IMR-90 (cell line): ENCODE data around the gene MKS1. TPM values are rescaled to one million over a fixed set of nuclear protein-coding genes. Genes with fewer than 3 reads are reported as not detected.

ENCODE experiments used
- ATAC-seq: fragments of 200-7000 bp; cut with Tn5 transposase; 2 replicates; pipeline ENCODE4 v1.9.1; 2020; ENCODE audit warnings: low read depth, mild to moderate bottlenecking, moderate library complexity
- BruUV-seq: library from RNA; stranded (reverse); fragments of 400-500 nt; replicated peaks from 2 replicates; lab custom pipeline; 2021; lab: Mats Ljungman, UMichigan
- CTCF ChIA-PET: fragments of 300-600 bp; formaldehyde crosslinking; extraction: SDS; loops from one replicate; lab custom pipeline; 2021; ENCODE audit warnings: antibody characterized with exemption; lab: Yijun Ruan, JAX
- POLR2A ChIA-PET: fragments of 300-600 bp; sonication (Branson Sonifier 250); formaldehyde crosslinking; loops from one replicate; lab custom pipeline; 2022; ENCODE audit warnings: antibody characterized with exemption; ENCODE audit not compliant: unreplicated experiment; lab: Charles Lee
- DNase-seq: peaks from one replicate; pipeline ENCODE4 v3.0.0; 2013
- H2AFZ ChIP-seq: replicated peaks from 2 replicates; pipeline ENCODE3; 2013; ENCODE audit warnings: low read length, mild to moderate bottlenecking; ENCODE audit not compliant: poor library complexity
- H2AK5ac ChIP-seq: 2 replicates; pipeline ENCODE4 v1.6.1; 2013; ENCODE audit warnings: low read depth, low read length, inconsistent platforms
- H2AK9ac ChIP-seq: replicated peaks from 2 replicates; pipeline ENCODE3; 2013; ENCODE audit warnings: mild to moderate bottlenecking, low read depth, low read length, moderate library complexity; ENCODE audit not compliant: poor library complexity
- H2BK120ac ChIP-seq: 2 replicates; pipeline ENCODE4 v1.6.1; 2013; ENCODE audit warnings: low read depth, low read length, inconsistent platforms
- H2BK15ac ChIP-seq: 3 replicates; pipeline ENCODE4 v1.6.1; 2013; ENCODE audit warnings: low read depth, low read length, inconsistent platforms
- H2BK20ac ChIP-seq: 2 replicates; pipeline ENCODE4 v1.6.1; 2013; ENCODE audit warnings: low read depth, mild to moderate bottlenecking, inconsistent platforms, low read length, moderate library complexity
- H2BK5ac ChIP-seq: 2 replicates; pipeline ENCODE4 v1.6.1; 2013; ENCODE audit warnings: mild to moderate bottlenecking, low read depth, low read length, inconsistent platforms; ENCODE audit not compliant: poor library complexity, severe bottlenecking
- H3K14ac ChIP-seq: replicated peaks from 2 replicates; pipeline ENCODE4 v1.6.1; 2013; ENCODE audit warnings: low read depth, low read length, inconsistent platforms
- H3K18ac ChIP-seq: 2 replicates; pipeline ENCODE4 v1.6.1; 2013; ENCODE audit warnings: low read depth, low read length, control low read depth
- H3K23ac ChIP-seq: 2 replicates; pipeline ENCODE4 v1.6.1; 2013; ENCODE audit warnings: low read depth, low read length, inconsistent platforms
- H3K27ac ChIP-seq: 2 replicates; pipeline ENCODE4 v1.5.1; 2013; ENCODE audit warnings: mild to moderate bottlenecking, control low read depth, low read length; ENCODE audit not compliant: insufficient read depth
- H3K27me3 ChIP-seq: 2 replicates; pipeline ENCODE4 v1.6.1; 2013; ENCODE audit warnings: low read length; ENCODE audit not compliant: control insufficient read depth, insufficient read depth
- H3K36me3 ChIP-seq: 2 replicates; pipeline ENCODE4 v1.6.1; 2013; ENCODE audit warnings: low read length, mixed read lengths; ENCODE audit not compliant: control insufficient read depth, insufficient read depth
- H3K4ac ChIP-seq: 2 replicates; pipeline ENCODE4 v1.6.1; 2013; ENCODE audit warnings: low read depth, low read length, inconsistent platforms
- H3K4me1 ChIP-seq: 2 replicates; pipeline ENCODE4 v1.6.1; 2013; ENCODE audit warnings: low read length, mixed read lengths; ENCODE audit not compliant: control insufficient read depth, insufficient read depth
- H3K4me2 ChIP-seq: 2 replicates; pipeline ENCODE4 v1.6.1; 2013; ENCODE audit warnings: low read depth, mild to moderate bottlenecking, control low read depth, low read length, moderate library complexity
- H3K4me3 ChIP-seq: 2 replicates; pipeline ENCODE4 v1.5.1; 2013; ENCODE audit warnings: low read depth, mild to moderate bottlenecking, control low read depth, low read length, moderate library complexity; ENCODE audit not compliant: insufficient read depth
- H3K56ac ChIP-seq: 2 replicates; pipeline ENCODE4 v1.6.1; 2013; ENCODE audit warnings: low read length, inconsistent platforms; ENCODE audit not compliant: insufficient read depth; ENCODE audit errors: extremely low read depth
- H3K79me1 ChIP-seq, 2 experiments: 2 replicates each; pipeline ENCODE4 v1.6.1; 2013; ENCODE audit warnings: low read length in 2 of 2, inconsistent platforms in 1 of 2, low read depth in 1 of 2
- H3K9ac ChIP-seq: 2 replicates; pipeline ENCODE4 v1.6.1; 2013; ENCODE audit warnings: low read depth, low read length, control low read depth
- H3K9me1 ChIP-seq: 2 replicates; pipeline ENCODE4 v1.6.1; 2013; ENCODE audit warnings: low read length, inconsistent platforms; ENCODE audit not compliant: insufficient read depth
- H3K9me3 ChIP-seq: 2 replicates; pipeline ENCODE4 v1.6.1; 2013; ENCODE audit warnings: low read length; ENCODE audit not compliant: control insufficient read depth, insufficient read depth
- H4K20me1 ChIP-seq: 2 replicates; pipeline ENCODE4 v1.6.1; 2013; ENCODE audit warnings: low read length, inconsistent platforms; ENCODE audit not compliant: insufficient read depth
- H4K5ac ChIP-seq: 2 replicates; pipeline ENCODE4 v1.6.1; 2013; ENCODE audit warnings: mild to moderate bottlenecking, low read depth, low read length, control low read depth
- H4K8ac ChIP-seq, 2 experiments: 2 replicates each; pipeline ENCODE4 v1.6.1; 2013; ENCODE audit warnings: low read depth in 2 of 2, low read length in 2 of 2, control low read depth in 1 of 2, inconsistent platforms in 1 of 2
- H4K91ac ChIP-seq: 2 replicates; pipeline ENCODE4 v1.6.1; 2013; ENCODE audit warnings: low read depth, low read length, inconsistent platforms; ENCODE audit not compliant: insufficient read depth
- BHLHE40 ChIP-seq: fragments of 150-350 bp; IDR thresholded peaks from 2 replicates; pipeline ENCODE4 v1.6.1; 2016; ENCODE audit warnings: mild to moderate bottlenecking, low read depth, low read length
- CHD1 ChIP-seq: IDR thresholded peaks from 2 replicates; pipeline ENCODE4 v1.6.1; 2012; ENCODE audit warnings: low read depth, low read length, improper control_type of control experiment
- FOS ChIP-seq: fragments of 150-350 bp; IDR thresholded peaks from 2 replicates; pipeline ENCODE4 v1.6.1; 2016; ENCODE audit warnings: low read depth, low read length
- MAFK ChIP-seq: IDR thresholded peaks from 2 replicates; pipeline ENCODE4 v1.6.1; 2012; ENCODE audit warnings: low read depth, low read length, improper control_type of control experiment
- NFE2L2 ChIP-seq: fragments of 150-350 bp; IDR thresholded peaks from 2 replicates; pipeline ENCODE4 v1.6.1; 2016; ENCODE audit warnings: low read depth, mild to moderate bottlenecking, low read length
- POLR2A ChIP-seq: IDR thresholded peaks from 2 replicates; pipeline ENCODE4 v1.6.1; 2012; ENCODE audit warnings: mild to moderate bottlenecking, low read depth, low read length
- RAD21 ChIP-seq: IDR thresholded peaks from 2 replicates; pipeline ENCODE4 v1.6.1; 2012; ENCODE audit warnings: low read length, improper control_type of control experiment
- RCOR1 ChIP-seq: IDR thresholded peaks from 2 replicates; pipeline ENCODE4 v1.6.1; 2012; ENCODE audit warnings: mild to moderate bottlenecking, low read length, improper control_type of control experiment; ENCODE audit not compliant: insufficient replicate concordance
- SMC3 ChIP-seq: fragments of 150-350 bp; IDR thresholded peaks from 2 replicates; pipeline ENCODE4 v1.6.1; 2016; ENCODE audit warnings: low read depth, mild to moderate bottlenecking, antibody characterized with exemption, low read length, moderate library complexity
- USF2 ChIP-seq: fragments of 150-350 bp; IDR thresholded peaks from 2 replicates; pipeline ENCODE4 v1.6.1; 2017; ENCODE audit warnings: mild to moderate bottlenecking, antibody characterized with exemption, low read length, low read depth
- WGBS, 2 experiments: methylation state at CpG; one replicate each; pipeline versions ENCODE4 v1.1.5 to v1.1.7; 2013; ENCODE audit warnings: missing lambda C conversion rate in 2 of 2; ENCODE audit not compliant: insufficient read length in 1 of 2; ENCODE audit errors: extremely low coverage in 2 of 2; 5-methylcytosine and 5-hydroxymethylcytosine counted together
- dilution Hi-C: fragments of 300-500 bp; cut with HindIII; formaldehyde crosslinking; loops from one replicate; pipeline ENCODE4 v1.14.3; 2018; ENCODE audit warnings: low sequenced_read_pairs; ENCODE audit not compliant: unreplicated experiment
- in situ Hi-C: fragments of 300-500 bp; cut with MboI; formaldehyde crosslinking; loops from 3 replicates; pipeline ENCODE4 v1.14.3; 2019; ENCODE audit warnings: low sequenced_read_pairs, inconsistent platforms, mixed read lengths
- intact Hi-C: fragments of 100-400 bp; cut with micrococcal nuclease; formaldehyde crosslinking; loops from 2 replicates; pipeline ENCODE4 v1.10.0; 2022
- polyA plus RNA-seq, 3 experiments: library from polyadenylated mRNA; depleted of rRNA; stranded (reverse); fragments of >200 nt; gene quantifications; 2 replicates each; pipeline ENCODE4 v1.2.3, GENCODE V29; 2012; ENCODE audit warnings: low replicate concordance in 1 of 3
- total RNA-seq: library from RNA; depleted of rRNA; stranded (reverse); fragments of >200 nt; gene quantifications from 2 replicates; pipeline ENCODE4 v1.2.3, GENCODE V29; 2012

The MKS1 gene
- total and polyA plus RNA-seq, 2 of the 4 experiments (the other 2 are of a cell fraction), result 11.5 to 13.2 TPM

- ATAC-seq, result no peak
- Histone ChIP-seq H2BK5ac (no peak within 1 kb of the TSS), H2BK20ac (no peak within 1 kb of the TSS), H2AK5ac (no peak within 1 kb of the TSS), H3K36me3 (no peaks in the 10 kb centered on the region), H3K4me2 (no peak within 1 kb of the TSS), H3K9me3 (no peaks in the 10 kb centered on the region), H3K23ac (no peak within 1 kb of the TSS), H3K4me3 (no peak within 1 kb of the TSS), H3K9ac (no peak within 1 kb of the TSS), H3K18ac (no peak within 1 kb of the TSS), H3K79me1 (no peaks in the 10 kb centered on the region), H3K27me3 (peaks cover 12% of the 10 kb centered on the region), H3K14ac (no peak within 1 kb of the TSS), H4K8ac (no peak within 1 kb of the TSS), H2BK15ac (no peak within 1 kb of the TSS), H4K20me1 (no peaks in the 10 kb centered on the region), H2AK9ac (no peak within 1 kb of the TSS), H4K5ac (no peak within 1 kb of the TSS), H3K9me1 (peaks cover 4% of the 10 kb centered on the region; the same call in 1 of the 2 replicates), H3K27ac (no peak within 1 kb of the TSS), H3K4me1 (no peaks in the 10 kb centered on the region), H3K4ac (no peak within 1 kb of the TSS), H2AFZ (no peak within 1 kb of the TSS), H2BK120ac (no peak within 1 kb of the TSS), H3K56ac (no peak within 1 kb of the TSS), H4K91ac (no peak within 1 kb of the TSS)
- intact Hi-C loops (no loop called here), dilution Hi-C loops (no loop called here), in situ Hi-C loops (no loop called here)
- ChIA-PET CTCF (no interaction called here), POLR2A (no interaction called here)
- no TSS peak for BruUV-seq
- TF ChIP-seq RCOR1, result no peak
- no peak for TF ChIP-seq BHLHE40
- TF ChIP-seq POLR2A, result no peak
- TF ChIP-seq RAD21, result no peak
- no peak for TF ChIP-seq NFE2L2
- TF ChIP-seq USF2, result no peak
- no peak for TF ChIP-seq MAFK
- no peak for TF ChIP-seq SMC3
- TF ChIP-seq CHD1, result no peak
- TF ChIP-seq FOS, result no peak
- no CpG with 5 or more reads among the region's 6 CpGs for WGBS, 2 experiments
- no peak for DNase-seq
Observed at GRCh38 chr17:58192612-58193011, 26.4 kb downstream of the MKS1 start, which contains the start of gene EPX. EPX (plus strand) TSS chr17:58192726; CDS start chr17:58192847, 121 bp downstream.
